Fibroblast of mammary gland (primary cell): Measurements from ENCODE around the gene NFU1.

Source experiments
- DNase-seq: peaks from one replicate; pipeline ENCODE4 v3.0.0-alpha.2; 2010; ENCODE audit warnings: low read depth
- H3K4me3 ChIP-seq: 2 replicates; pipeline ENCODE4 v1.5.1; 2011; ENCODE audit warnings: low read depth, mild to moderate bottlenecking, low read length, moderate library complexity; ENCODE audit not compliant: control insufficient read depth
- CTCF ChIP-seq: conservative IDR thresholded peaks from 2 replicates; pipeline ENCODE4 v1.5.1; 2011; ENCODE audit warnings: low read depth, low read length, inconsistent platforms; ENCODE audit not compliant: control insufficient read depth, insufficient read depth

NFU1 gene

GRCh38 chr2:69416147-69416546 is 21.1 kb downstream of the NFU1 start:
- H3K4me3 ChIP-seq, result no peak overlapping the region
- DNase-seq, result no peak
- TF ChIP-seq CTCF, result no peak

- no peak overlapping the region for H3K4me3 ChIP-seq
- TF ChIP-seq CTCF, result no peak
- no peak for DNase-seq
Observed at GRCh38 chr2:69411120-69411519, 26.1 kb downstream of the NFU1 start.

GRCh38 chr2:69405306-69405705 is 31.9 kb downstream of the NFU1 start:
- TF ChIP-seq CTCF, result no peak
- DNase-seq, result no peak
- H3K4me3 ChIP-seq, result no peak overlapping the region

- TF ChIP-seq CTCF, result no peak
- DNase-seq, result no peak
- H3K4me3 ChIP-seq, result no peak overlapping the region
Observed at GRCh38 chr2:69400121-69400520, 37.1 kb downstream of the NFU1 start.

- DNase-seq, result no peak
- no peak overlapping the region for H3K4me3 ChIP-seq
- TF ChIP-seq CTCF, result no peak
Observed at GRCh38 chr2:69397234-69397633, 40.0 kb downstream of the NFU1 start.

GRCh38 chr2:69395866-69396265 is 41.4 kb downstream of the NFU1 start:
- DNase-seq, result no peak
- no peak overlapping the region for H3K4me3 ChIP-seq
- TF ChIP-seq CTCF, result no peak

- no peak overlapping the region for H3K4me3 ChIP-seq
- no peak for DNase-seq
- TF ChIP-seq CTCF, result no peak
Observed at GRCh38 chr2:69393963-69394362, 43.3 kb downstream of the NFU1 start.
